NCI-H1930 (cell line): Measurements from ENCODE around the gene BRSK2.

Experiments
- DNase-seq, 2 experiments: peaks; one replicate each; lab custom pipeline; 2025; lab: John Stamatoyannopoulos, UW

Gene BRSK2

DNA sequence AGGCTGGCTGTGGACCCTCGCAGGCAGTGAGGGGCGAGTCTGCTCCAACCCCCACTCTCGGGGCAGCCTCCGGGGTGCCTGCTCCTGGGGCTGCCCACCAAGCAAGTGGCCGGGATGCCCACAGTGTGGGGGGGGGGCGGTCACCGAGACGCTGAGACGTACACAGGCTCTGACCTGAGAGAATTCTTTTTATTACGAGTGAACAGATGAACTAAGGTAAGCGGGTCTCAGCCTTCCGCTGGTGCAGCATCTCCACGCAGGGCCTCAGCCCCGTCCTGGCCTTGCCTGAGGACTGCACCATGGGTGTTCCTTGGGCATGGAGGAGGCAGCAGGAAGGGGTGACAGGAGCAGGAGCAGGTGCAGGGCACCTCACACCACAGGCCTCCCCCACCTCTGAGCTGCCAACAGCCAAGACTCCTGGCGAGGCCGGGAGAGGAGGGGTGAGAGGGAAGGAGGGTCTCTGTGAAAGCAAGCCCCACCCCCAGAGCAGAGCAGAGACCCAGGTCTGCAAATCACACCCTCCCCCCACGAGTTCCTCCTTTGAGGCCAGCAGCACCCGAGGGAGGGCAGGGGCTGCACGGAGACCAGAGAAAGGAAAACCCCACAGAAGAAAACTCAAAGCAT lies 79.7 kb downstream of the BRSK2 start:
- DNase-seq, result no peak

- DNase-seq, result no peak
These were observed 80.4 kb downstream of the BRSK2 start for GRCh38 chr11:1469911-1470680.

DNA sequence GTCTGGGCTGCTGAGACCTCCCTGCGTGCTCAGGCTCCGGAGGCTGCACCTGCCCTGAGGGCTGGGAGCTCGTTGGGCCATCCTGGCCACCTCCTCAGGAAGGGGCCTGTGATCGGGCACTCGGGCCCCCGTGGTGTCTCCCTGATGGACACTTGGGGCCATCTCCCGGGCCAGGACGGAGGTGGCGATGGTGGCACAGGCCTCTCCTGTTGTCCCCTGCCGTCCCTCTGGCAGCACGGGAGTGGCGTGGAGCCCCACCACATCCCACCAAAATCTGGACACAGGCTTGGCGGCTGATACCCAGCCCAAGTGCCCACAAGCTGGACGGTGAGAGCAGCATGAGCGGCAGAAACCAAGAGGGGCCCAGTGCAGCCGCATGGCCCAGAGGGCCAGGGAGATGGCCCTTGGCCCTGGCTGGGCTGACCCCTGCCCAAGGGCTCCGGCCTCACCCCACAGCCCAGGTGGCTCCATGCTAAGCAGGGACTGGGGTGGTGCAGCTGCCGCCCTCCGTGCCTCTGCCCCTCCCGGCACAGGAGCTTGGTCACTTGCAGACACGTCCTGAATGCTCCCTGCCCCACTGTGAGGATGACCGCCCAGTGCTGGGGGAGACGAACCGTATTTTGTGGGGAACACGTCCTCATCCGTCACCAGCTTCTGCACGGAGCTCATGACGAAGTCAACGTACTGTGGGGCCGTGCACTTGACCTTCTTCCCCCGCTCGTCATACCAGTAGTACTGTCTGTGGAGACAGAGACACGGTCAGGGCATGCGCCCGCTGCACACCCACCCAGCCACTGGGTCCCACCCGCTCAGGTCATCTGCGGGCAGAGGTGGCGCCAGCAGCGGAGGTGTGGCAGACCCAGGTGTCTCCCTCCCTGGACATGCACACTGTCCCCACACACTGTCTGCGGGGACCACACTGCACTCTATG lies 81.2 kb downstream of the BRSK2 start:
- no peak for DNase-seq

- DNase-seq, result no peak
These were observed 82.0 kb downstream of the BRSK2 start for GRCh38 chr11:1471736-1472135.

DNA sequence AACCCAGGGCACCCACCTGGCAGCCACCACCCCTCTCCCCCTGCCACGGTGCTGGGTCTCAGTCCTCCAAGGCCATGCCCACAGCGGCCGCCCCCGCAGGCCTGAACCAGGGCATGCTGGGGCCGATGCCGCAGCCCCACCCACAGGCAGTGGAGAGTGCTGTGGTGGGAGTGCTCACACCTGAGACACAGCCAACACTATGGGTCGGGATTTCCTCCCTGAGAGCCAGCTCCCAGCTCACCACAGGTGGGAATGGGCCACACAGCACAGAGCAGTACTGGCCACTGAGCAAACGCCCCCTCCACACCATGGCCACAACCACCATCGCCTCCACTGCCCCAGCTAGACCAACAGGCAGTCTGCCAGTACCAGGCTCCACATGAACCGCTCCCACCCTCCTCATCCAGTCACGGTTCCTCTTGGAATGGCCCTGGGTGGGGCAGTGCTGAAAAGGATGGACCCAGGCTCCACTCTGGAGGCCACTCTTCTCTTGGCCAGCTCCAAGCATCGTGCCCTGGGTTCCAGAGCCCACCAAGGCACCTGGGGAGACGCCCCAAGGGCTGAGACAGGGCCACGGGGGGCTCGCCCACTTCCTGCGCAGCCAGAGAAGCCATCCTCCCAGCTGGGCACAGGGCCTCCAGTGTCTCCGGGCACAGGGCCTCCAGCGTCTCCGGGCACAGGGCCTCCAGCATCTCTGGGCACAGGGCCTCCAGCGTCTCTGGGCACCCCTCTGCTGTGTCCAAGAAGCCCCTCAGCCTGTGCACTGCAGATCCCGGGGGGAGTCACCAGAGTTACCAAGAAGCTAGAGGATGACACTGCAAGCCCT lies 82.7 kb downstream of the BRSK2 start:
- no peak for DNase-seq

GRCh38 chr11:1473011-1473628 lies 83.4 kb downstream of the BRSK2 start:
- DNase-seq, result no peak

DNA sequence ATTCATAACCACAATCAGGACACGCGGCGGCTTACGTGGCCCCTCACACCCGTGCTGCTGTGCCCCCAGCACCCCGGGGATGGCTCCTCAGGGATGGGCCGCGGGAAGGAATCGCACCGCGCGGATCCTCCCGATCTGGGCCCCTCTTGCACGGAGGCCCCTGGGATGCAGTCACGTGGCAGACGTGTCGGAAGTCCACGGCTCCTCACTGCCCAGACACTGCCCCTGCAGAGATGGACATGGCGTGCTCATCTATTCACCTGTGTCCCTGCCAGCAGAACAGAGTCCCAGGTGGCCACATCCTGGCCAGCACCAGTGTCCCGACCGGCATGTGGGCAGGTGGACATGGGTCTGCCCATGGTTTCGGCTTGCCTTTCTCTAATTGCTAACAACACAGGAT lies 84.1 kb downstream of the BRSK2 start:
- DNase-seq, result no peak

- DNase-seq, result no peak
These were observed 86.1 kb downstream of the BRSK2 start for GRCh38 chr11:1475841-1476240.

DNA sequence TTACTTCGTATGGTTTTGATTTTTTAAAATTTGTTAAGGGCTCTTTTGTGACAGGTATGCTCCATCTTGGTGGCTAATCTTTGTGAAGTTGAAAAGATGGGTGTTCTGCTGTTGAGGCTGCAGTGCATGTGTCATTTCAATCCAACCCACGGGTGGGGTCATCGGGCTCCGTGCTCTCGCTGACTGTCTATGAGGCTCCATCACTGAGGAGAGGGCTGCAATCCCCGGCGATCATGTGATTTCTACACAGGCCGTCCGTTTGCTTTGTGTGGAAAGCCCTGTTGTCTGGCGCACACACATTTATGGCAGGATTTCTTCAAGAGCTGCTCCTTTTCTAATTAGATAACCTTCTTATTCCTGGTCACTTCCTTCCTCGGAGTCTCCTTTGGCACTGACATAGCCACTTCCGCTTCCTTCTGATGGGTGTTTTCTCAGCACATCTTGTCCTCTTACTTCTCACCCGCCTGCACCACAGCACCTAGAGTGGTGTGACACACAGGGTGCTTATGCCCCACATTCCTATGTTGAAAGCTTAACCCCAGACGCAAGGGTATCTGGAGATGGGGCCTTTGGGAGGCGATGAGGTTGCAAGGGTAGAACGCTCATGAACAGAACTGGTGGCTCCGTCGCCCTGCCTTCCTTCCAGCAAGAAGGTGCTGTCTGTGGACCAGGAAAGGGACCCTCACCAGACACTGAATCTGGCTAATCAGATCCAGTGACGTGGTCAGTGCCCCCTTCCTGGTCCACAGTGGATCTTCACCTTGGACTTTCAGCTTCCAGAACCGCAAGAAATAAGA lies 87.4 kb downstream of the BRSK2 start:
- DNase-seq, result no peak

- DNase-seq, result no peak
These were observed 88.3 kb downstream of the BRSK2 start for GRCh38 chr11:1478011-1478410.

DNA sequence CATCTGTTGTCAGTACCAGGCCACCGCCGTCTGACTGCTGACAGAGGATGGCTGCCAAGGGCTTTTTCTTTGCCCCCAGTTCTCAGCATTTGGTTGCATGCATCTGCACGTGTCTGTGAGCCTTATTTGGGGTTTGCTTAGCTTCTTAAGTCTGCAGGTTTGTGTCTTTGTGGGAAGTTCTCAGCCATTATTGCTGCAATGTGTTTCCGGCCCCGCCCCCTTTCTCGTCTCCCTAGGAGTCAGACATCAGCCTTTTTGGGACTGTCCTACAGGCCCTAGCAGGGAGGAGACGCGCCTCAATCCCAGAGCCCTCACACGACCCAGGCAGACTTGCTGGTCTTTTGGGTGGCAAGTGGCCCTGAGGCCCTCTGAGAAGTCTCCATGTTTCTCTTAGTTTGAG lies 88.8 kb downstream of the BRSK2 start:
- DNase-seq, result no peak

DNA sequence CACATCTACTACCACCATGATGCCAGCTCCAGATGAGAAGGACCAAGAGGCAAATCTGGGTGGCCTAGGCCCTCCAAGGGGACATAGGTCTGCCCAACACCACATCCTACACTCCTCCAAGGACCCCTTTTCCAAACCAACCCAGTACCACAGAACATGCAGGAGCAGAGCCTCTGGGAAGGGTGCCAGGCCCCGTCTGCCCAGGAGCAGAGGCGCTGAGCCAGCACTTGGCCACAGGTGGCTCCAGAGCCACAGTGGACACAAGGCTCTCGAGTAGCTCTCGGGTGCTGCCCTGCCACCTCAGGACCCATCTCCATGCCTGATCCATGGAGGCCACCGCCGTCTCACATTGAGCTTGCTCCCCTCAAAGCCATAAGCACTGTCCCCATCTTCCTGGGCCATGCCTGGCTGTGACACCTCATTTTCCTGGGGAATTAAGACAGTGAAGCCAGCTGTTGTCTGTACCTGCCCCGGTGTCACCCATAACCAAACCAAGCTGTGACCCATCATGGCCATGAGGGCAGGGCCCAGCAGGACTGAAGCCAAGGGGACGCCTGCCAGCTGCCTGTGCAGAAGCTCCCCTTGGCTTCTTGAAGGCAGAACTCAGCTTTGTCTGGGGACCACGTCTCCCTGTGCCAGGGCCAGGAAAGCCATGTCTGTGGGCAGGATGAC lies 89.4 kb downstream of the BRSK2 start:
- DNase-seq, result no peak

- no peak for DNase-seq
These were observed 90.0 kb downstream of the BRSK2 start for GRCh38 chr11:1479678-1480118.

- DNase-seq, result no peak
These were observed 90.4 kb downstream of the BRSK2 start for GRCh38 chr11:1480191-1480554.

DNA sequence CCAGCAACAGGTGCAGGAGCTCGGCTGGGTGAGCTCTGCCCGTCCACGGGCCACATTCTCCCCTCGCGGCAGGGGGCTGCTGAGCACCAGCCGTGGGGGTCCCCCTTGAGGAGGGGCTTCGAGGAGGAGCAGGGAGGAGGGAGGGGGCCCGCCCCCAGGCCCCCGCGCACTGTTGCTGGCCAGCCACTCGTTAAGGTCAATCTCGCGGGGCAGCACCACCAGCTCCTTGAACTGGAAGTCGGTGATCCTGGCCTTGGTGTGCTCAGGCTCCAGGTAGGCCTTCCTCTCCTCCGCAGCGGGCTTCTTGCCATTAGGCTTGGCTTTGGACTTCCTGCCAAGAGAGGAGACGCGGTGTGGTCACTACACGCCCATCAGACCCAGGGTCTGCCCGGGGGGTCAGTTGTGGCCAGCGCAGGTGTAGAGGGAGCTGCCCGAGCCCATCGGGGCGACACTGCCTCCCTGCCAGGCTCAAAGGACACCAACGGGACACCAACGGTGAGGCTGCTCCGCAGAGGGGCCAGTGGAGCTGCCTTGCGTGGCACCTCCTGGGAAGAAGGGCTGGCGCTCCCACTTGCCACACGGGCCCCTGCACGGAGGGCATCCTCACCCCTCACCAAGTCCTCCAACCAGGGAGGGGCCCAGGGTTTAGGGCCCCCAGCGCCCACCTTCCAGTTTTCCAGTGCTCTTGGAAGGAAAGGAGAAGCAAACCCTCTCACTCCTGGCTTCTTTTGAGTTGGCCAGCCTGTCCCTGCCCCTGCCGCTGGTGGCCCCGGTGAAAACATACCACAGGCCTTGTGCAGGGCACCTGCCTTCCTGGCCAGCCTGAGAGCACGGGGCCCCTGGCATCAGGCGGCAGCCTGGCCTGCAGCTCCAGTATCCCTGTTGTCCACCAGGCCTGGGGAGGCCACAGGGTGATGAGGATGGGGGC lies 91.1 kb downstream of the BRSK2 start:
- DNase-seq, result no peak

- no peak for DNase-seq
These were observed 91.7 kb downstream of the BRSK2 start for GRCh38 chr11:1481483-1481825.

DNA sequence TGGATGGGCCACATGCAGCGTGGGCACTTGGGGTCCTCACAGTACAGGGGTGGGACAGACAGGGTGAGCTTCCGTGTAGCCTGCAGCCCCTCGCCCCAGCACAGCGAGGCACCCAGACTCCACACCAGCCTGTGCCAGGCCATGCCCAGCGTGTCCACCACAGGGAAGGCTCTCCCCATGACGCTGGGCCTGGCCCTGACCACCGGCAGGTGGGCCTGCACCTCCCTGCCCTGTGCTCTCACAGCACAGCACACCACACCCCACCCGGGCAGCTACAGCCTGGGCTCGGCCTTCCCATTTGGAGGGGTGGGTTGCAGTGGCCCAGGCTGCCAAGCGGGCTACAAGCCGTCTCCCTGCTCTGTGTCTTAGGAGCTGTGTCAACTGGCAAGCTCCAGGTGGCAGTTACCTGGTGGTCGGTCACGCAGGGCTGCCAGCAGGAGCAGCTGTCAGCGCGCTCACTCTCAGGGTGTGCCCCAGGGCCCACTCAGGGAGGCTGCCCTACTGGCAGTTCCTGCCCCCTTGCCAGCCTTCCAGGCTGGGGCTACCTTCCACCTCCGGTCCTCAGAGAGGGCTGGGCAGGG lies 92.2 kb downstream of the BRSK2 start:
- DNase-seq, result no peak

GRCh38 chr11:1482581-1483444 lies 93.1 kb downstream of the BRSK2 start:
- DNase-seq, result no peak
